GM21737 (cell line): Measurements from ENCODE around the gene ZNF280C.
"Not testable (repeated sequence)": the region's sequence is repeated elsewhere in the genome, so short reads cannot be mapped to it uniquely, and the experiment has no call there.

Experiments used
- ATAC-seq: cut with Tn5 transposase; IDR thresholded peaks from one replicate; pipeline ENCODE4 v1.9.1; 2021; ENCODE audit warnings: mild to moderate bottlenecking, moderate library complexity; ENCODE audit not compliant: unreplicated experiment

The ZNF280C gene

DNA sequence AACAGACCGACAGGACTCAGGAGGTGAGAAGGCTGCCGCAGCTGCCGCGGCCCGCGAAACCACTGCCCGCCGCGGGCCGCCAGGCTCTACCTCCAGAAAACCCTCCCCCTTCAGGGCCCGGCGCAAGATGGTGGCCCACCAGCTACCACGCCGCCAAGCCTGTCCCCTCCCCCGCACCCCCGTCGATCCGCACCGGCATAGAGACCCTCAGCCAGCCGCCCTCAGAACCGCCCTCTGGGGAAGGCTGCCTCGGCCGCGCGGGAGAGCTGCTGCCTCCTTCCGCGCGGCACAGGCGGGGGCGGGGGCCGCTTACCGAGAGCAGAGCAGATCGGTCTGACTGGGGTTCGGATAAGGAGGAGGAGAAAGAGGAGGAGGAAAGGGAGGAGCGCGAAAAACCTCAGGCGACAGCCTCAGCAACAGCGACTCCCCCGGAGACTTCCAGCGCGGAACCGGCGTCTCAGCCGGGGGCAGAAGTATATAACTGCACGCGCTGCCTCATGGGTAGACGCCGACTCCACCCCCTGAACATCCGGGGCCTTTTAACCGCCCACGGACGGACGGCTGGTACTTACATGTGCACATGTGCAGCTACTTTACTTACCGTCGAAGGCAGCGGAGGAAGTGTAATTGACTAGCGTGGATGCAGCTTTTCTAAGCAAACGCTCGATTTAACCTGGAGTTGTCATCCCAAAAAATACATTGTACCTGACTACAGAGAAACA, at the start of gene ZNF280C:
TSS of gene ZNF280C (minus strand) at position 451 of the 722 bp plus-strand sequence. CDS start 8,450 bp downstream, outside the sequence.
- ATAC-seq = peak; percentile 97

- ATAC-seq = no peak
Observed at GRCh38 chrX:130304587-130305368, 36.1 kb upstream of the ZNF280C start.

DNA sequence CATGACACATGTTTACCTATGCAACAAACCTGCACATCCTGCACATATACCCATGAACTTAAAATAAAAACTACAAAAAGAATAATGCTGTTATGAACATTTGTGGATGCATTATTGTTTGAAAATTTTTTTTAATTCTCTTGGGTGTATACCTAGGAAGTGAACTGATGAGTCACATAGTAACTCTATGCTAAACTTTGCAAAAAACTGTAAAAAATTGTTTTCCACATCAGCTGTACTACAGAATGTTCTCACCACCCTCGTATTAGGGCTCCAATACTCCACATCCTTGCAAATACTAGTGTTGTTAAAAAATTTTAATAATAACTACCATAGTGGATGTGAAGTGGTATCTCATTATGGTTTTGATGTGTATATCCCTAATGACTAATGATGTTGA, 33.3 kb upstream of the ZNF280C start:
- no peak for ATAC-seq

- ATAC-seq = no peak
Observed at GRCh38 chrX:130301405-130301804, 32.7 kb upstream of the ZNF280C start.

- ATAC-seq = no peak
Observed at GRCh38 chrX:130300010-130300282, 31.2 kb upstream of the ZNF280C start.

- ATAC-seq = no peak
Observed at GRCh38 chrX:130299279-130300009, 30.7 kb upstream of the ZNF280C start.

DNA sequence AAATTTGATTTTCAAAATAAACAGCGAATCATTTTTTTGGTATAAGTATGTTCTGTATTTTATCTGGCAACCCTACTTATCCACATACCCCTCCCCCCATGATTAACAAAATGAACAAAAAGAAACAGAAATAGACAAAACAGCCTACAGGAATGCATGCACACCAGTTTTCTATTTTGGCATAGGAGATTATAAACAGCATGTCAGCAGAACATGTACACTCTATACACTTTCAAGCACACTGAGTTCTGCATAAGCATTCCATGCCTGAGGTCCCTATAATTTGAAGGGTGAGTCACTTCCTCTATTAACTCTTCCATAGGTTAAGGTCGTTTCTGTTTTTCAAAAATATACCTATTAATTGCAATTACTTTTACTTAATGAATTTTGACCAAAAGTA, 28.0 kb upstream of the ZNF280C start:
- ATAC-seq = no peak

DNA sequence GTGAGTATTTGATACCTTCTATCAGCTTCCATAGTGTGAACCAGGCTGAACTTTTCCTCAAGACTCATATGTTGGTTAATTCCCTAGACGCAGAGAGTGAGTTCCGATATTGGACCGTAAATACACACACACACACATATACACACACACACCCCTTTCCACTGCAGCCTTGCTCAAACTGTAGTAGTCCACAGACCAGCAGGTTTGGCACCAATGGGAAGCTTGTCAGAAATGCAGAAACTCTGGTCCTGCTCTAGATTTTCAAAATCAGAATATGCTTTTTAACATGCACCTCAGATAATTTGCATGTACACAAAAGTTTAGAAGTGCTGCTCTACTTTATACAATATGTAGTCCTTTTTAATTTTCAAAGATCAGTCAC, 27.6 kb upstream of the ZNF280C start:
- no peak for ATAC-seq

DNA sequence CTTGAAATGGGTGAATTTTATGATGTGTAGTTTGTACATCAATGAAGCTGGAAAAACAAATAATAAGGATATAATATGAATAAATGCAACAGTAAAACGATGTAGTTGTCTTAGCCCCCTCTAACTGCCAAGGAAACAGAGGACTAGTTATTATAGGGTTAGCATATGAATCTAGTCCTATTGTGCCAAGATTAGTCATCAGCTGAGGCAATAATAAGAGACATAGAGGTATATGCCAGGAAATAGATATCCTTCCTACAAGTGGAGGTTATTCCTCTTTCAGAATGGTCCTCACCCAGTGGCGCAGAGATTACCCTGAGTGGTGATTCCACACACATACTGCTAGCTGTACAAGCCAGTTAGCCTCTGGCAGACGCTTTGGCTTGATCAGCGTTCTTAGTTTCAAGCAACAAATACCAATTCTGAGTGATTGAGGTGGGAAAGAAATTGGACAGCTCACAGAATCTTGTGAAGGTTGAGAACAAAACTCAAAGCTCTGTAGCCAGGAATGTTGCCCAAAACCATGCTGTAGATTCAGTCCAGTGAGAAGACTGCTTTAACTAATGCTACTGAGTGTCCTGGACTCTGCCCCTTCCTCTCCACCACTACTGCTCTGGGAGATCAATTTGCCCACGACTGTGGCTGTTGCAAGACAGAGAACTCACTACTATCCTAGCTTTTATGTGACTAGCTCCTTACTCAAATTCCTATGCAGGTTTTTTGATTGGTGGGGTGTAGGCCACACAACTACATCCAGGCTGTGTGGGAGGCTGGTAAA, 27.0 kb upstream of the ZNF280C start:
- no peak for ATAC-seq

DNA sequence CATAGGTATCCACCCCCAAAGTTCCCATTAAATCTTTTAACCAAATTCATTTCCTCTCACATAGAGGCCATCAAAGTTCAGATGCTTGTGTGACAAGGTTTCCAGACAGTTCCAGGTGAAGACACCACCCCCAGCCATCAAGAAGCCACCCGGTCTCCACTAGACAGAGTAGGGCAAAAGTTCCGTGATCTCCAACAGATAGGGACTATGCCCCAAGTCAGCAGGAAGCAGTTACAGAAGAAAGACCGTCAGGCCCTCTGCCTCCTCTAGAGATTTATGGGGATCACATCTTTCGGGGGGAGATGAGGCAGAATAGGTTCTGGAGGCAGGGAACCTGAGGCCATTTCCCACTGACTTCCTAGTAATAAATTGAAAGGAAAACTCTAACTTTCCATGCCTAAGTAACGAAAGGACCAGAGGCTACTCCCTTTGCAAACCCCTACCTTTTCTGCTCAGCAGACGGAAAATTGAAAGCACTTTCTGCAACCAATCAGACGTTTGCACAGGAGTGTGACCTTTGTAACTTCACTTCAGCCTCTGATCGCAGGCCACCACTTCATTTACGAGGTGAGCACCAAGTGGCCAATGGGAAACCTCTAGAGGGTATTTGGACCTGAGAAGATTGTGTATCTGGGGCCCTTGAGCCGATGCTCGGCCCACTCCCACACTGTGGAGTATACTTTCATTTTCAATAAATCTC, 18.5 kb upstream of the ZNF280C start:
- no peak for ATAC-seq

DNA sequence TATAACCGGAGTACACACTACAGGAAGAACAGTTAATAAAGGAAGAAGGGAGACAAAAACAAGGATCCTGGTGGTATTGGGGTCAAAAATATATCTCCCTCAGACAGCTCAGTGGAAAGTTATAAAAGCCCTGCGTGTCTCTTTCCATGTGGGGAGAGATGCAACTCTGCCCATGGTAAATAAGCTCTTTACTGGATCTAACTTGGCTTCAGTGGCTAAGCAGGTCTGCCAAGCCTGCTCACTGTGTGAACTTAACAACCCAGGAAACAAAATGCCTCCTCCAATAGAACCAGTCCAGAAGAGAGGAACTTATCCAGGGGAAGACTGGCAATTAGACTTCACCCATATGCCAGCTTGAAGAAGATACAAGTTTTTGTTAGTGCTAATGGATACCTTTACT, 17.0 kb upstream of the ZNF280C start:
- ATAC-seq = no peak

DNA sequence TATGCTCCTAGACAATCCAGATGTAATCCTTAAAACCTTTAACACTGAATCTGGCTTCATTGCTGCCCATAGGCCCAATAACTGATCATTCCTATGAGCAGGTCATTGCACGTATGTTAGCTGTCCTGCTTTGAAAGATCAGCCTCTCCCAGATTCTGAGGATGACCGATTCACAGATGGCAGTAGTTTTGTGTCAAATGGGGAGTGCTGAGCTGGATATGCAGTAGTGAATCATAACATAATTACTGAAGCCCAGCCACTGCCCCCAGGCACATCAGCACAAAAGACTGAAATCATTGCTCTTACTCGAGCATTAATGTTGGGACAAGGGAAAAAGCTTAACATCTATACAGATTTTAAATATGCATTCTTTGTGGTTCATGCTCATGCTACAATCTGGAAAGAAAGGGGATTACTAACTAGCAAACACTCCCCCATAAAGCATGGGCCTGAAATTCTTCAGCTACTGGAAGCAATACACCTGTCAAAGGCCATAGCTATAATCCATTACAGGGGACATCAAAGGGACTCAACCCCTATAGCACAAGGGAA, 16.4 kb upstream of the ZNF280C start:
- no peak for ATAC-seq

DNA sequence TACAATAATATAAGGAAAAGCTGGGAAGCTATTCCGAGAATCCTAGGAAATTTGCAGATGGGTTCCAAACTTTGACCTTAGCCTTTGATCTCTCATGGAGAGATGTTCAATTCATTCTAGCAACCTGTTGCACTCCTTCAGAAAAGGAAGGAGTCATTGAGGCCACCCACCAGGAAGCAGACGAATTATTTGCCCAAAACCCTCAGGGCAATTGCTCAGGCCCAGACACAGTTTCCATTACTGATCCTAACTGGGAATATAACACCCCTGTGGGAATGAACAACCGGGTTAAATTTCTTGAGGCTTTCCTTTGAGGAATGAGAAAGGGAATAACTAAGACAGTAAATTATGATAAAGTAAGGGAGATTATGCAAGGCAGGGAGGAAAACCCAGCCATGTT, 13.5 kb upstream of the ZNF280C start:
- ATAC-seq = no peak

DNA sequence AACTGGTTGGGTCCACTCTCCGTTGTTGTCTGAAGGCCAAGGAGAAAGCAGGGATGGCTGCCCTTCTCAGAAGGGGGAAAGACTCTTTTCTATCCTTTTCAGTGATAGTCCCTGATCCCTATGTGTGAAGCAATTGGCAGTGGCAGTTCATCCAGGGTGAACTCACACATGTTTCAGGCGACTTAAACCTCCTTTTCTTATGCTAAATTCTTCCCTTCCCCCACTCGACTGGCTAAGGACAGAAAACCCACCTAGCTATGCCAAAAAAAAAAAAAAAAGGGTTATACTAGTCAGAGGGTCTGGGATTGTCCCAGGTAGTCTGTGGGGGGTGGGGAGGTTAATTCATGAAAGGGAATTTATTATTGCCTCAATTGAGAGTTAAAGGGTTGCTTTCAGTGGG, 12.2 kb upstream of the ZNF280C start:
- no peak for ATAC-seq

- not testable (repeated sequence) for ATAC-seq
Observed at GRCh38 chrX:130272253-130272652, 3.6 kb upstream of the ZNF280C start.

GRCh38 chrX:130269391-130269790, 692 bp upstream of the ZNF280C start:
- not testable (repeated sequence) for ATAC-seq

DNA sequence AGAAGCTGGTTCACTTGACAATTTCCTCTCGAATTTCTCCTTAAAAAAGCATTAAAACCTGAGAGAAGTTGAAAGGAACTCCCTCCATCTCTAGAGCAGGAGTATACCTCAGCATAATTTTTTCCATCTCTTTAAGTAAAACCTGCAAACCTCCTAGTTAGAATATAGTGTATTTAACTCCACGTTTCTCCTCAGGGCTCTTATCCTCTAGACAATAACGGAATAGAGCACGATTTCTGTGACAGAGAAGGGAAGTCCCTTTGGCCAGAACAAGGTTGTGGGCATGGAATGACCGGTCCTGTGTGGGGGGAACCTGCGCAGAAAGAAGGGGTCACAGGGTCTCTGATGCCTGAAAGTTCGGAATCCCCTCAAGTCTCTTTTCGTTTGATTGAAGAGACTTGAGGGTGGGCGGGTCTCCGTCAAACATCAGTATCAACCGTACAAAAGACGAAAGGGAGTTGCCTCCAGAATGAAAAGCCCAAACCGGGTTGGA, 697 bp downstream of the ZNF280C start:
- ATAC-seq = peak; percentile 5

GRCh38 chrX:130264573-130264972, 4.1 kb downstream of the ZNF280C start:
- no peak for ATAC-seq

DNA sequence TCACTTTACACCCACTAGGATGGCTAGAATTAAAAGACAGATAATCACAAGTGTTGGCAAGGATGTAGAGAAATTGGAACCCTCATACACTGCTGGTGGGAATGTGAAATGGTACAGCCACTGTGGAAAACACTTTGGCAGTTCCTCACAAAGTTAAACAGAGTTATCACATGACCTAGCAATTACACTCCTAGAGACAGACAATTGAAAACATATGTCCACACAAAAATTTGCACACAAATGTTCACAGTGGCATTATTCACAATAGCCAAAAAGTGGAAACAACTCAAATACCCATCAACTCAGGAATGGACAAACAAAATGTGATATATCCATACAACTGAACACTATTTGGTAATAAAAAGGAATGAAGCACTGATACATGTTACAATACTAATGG, 5.7 kb downstream of the ZNF280C start:
- ATAC-seq = no peak

- ATAC-seq = no peak
Observed at GRCh38 chrX:130262231-130262630, 6.5 kb downstream of the ZNF280C start.
